GM21786 (cell line): ENCODE measurements around the gene MROH2A.

Experiments used
- ATAC-seq: cut with Tn5 transposase; IDR thresholded peaks from one replicate; pipeline ENCODE4 v1.9.1; 2021; ENCODE audit not compliant: unreplicated experiment

The MROH2A gene

DNA sequence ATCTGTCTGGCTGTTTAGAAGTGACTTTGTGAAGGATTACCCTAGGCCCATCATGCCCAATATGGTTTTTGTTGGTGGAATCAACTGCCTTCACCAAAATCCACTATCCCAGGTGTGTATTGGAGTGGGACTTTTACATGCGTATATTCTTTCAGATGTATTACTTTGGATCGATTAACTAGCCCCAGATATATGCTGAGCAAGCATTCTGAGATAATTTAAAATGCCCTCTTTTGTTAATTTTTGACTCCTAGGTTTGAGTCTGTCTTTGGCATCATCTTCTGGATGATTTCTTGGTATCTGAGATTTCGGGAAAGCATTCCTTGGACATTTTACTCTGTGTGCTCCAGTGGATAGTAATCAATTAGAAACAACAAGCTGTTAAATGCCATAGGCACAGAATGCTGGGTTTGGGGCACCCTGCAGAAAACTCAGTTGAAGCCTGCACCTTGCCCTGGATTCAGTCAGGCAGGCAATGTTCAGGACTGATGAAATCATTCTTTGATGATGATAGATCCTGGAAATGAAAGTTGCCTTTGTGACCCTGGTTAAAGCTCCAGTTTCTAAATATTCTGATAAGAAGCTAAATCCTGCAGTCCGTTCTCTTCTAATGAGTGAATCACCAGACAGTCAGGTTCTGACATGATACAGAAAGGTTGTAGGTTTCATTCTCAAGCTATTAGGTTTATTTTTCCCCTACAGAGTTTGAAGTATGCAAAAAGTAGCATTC is 16.9 kb upstream of the MROH2A start:
- ATAC-seq: no peak

DNA sequence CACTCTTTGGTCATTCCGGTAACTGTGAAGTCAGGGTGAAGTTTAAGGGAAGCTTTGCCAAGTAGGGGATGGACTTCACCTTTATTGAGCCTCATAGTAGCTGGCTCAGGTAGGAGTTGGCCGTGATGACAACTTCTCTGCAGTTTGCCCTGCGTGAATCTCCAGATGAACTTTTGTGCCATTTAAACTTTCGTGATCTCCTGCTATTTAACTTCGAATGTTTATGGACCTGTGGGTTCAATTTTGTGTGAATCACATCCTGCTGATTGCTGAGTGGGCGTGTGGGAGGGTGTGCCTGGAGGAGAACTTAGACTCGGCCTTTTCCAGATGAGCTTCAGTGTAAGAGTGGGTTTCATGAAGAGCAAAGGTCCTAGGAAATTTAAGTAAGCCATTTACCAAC is 13.9 kb upstream of the MROH2A start:
- ATAC-seq: no peak

DNA sequence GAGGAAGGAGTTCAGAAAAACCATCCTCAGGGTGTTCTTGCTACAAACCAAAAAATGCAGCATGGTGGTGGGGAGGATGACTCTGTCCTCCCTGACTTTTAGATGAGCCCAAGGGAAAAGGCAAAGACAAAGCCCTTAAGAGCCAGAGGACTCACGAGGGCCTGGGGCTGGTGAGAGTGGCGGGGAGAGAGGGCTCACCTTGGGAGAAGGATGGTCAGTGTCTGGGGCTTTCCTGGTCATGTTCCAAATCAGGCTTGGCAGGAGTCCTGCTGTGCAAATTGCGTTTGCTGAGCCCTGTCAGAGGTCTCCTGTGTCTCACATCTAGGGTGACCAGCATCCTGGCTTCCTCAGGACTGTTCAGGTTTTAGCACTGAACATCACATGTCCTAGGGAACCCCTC is 13.4 kb upstream of the MROH2A start:
- no peak for ATAC-seq

DNA sequence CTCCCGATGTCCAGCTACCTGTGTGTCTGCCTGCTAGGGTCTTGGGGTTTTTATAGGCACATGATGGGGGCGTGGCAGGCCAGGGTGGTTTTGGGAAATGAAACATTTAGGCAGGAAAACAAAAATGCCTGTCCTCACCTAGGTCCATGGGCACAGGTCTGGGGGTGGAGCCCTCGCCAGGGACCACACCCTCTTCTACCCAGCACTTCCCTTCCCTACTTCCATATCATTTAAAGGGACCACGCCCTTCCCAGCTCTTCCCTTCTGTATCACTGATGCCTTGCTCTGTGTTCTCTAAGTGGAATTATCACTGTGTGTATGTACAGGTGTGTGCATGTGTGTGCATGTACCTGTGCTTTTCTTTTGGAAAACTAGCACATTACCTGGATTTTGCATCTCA is 11.7 kb upstream of the MROH2A start:
- ATAC-seq: no peak

DNA sequence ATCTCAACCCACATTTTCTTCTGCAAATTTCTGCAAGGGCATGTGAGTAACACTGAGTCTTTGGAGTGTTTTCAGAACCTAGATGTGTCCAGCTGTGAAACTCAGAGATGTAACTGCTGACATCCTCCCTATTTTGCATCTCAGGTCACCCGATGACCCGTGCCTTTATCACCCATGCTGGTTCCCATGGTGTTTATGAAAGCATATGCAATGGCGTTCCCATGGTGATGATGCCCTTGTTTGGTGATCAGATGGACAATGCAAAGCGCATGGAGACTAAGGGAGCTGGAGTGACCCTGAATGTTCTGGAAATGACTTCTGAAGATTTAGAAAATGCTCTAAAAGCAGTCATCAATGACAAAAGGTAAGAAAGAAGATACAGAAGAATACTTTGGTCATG is 10.1 kb upstream of the MROH2A start:
- ATAC-seq: no peak

DNA sequence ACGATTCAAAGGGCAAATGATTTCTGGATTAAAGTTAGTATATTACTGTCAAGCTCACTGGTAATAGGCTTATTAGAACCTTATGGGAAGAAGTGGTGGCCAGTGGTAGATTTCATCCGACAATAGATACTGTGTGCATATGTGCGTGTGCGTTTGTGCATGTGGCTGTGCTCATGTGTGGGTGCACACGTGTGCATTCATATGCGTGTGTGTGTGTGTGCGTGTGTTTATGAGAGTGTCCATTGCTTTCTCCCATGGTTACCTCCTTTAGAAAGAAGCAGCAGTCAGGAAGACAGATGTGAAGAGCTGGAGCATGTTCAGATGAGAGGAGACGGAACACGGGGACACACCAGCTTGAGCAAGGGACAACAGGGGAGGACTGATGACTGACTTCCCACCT is 8.9 kb upstream of the MROH2A start:
- no peak for ATAC-seq

DNA sequence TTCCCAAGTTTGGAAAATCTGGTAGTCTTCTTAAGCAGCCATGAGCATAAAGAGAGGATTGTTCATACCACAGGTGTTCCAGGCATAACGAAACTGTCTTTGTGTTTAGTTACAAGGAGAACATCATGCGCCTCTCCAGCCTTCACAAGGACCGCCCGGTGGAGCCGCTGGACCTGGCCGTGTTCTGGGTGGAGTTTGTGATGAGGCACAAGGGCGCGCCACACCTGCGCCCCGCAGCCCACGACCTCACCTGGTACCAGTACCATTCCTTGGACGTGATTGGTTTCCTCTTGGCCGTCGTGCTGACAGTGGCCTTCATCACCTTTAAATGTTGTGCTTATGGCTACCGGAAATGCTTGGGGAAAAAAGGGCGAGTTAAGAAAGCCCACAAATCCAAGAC is 6.0 kb upstream of the MROH2A start:
- no peak for ATAC-seq

DNA sequence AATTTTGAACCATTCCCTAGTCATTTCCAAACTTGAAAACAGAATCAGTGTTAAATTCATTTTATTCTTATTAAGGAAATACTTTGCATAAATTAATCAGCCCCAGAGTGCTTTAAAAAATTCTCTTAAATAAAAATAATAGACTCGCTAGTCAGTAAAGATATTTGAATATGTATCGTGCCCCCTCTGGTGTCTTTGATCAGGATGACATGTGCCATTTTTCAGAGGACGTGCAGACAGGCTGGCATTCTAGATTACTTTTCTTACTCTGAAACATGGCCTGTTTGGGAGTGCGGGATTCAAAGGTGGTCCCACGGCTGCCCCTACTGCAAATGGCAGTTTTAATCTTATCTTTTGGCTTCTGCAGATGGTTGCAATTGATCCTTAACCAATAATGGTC is 5.5 kb upstream of the MROH2A start:
- ATAC-seq: no peak

DNA sequence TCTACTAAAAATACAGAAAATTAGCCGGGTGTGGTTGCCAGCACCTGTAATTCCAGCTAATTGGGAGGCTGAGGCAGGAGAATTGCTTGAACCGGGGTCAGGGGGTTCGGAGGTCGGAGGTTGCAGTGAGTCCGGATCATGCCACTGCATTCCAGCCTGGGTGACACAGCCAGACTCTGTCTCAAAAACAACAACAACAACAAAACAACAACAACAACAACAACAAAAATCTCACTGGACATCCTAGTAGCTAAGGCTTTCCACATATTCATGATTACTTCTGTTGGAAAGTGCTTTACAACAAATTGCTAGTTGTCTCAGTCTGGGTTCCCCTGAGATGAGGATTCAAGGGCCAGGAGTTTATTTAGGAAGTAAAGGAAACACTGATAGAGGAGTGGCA is 4.3 kb upstream of the MROH2A start:
- ATAC-seq: no peak

DNA sequence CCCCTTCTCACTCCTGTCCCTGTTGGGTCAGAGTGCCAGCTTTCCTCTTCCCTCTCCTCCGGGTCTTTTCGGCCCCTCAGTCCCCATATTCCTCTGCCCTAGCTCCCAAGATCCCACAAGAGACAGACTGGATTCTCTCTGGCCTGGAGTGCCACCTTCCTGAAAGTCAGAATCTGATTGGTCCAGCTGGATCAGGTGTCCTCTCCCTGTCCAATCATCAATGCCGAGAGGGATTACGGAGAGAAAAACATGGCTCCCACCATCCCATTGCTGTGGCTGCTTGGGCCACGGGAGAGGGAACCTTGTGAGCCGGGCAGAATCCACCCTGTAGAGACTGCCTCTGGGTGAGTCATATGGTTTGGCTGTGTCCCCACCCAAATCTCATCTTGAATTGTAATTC is 2.7 kb upstream of the MROH2A start:
- ATAC-seq: no peak

DNA sequence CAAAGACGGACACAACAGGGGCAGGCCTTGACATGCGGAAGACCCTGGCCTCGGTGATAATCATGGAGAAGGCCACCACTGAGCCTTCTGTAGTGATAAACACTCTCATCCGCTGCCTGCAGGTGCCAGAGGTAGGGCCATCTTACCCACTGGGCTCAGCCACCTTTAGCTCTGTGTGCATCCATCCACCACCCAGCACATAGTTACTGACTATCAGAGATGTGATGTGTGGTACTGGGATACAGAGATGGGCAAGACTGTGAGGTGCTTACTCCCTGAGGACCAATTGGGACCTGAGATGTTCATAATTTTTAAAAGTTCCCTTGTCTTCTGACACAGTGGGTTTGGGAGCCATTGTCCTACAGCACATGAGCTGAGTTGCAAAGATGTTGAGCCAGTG is 1.6 kb downstream of the MROH2A start:
- ATAC-seq: no peak

DNA sequence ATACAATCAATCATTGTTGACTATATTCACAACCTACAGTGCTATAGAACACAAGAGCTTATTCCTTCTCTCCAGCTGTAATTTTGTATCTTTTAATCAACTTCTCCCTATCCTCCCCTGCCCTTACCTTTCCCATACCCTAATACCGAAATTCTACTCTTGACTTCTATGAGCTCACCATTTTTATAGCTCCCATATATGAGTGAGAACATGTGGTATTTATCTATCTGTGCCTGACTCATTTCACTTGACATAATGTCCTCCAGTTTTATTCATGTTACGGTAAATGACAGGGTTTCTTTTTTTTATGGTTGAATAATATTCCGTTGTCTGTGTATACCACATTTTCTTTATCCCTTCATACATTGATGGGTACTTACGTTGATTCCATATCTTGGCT is 2.6 kb downstream of the MROH2A start:
- ATAC-seq: no peak

DNA sequence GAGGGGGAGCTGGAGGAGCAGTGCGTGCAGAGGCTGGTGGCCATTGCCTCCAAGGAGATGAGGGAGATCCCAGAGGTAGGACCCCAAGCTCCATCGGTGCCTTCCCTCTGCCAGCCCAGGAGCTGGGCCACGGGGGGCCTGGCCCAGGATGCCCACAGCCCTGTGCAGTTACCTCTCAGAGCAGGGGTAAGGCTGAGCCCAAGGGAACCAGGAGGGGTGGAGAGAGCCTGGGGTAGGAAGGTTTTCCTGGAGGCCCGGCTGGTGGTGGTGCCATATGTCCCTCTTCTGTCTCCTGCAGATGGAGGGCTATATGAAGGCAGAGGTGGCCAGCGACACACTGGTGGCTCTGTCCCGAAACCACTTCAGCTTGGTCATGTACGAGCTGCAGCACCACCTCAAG is 11.4 kb downstream of the MROH2A start:
- no peak for ATAC-seq

DNA sequence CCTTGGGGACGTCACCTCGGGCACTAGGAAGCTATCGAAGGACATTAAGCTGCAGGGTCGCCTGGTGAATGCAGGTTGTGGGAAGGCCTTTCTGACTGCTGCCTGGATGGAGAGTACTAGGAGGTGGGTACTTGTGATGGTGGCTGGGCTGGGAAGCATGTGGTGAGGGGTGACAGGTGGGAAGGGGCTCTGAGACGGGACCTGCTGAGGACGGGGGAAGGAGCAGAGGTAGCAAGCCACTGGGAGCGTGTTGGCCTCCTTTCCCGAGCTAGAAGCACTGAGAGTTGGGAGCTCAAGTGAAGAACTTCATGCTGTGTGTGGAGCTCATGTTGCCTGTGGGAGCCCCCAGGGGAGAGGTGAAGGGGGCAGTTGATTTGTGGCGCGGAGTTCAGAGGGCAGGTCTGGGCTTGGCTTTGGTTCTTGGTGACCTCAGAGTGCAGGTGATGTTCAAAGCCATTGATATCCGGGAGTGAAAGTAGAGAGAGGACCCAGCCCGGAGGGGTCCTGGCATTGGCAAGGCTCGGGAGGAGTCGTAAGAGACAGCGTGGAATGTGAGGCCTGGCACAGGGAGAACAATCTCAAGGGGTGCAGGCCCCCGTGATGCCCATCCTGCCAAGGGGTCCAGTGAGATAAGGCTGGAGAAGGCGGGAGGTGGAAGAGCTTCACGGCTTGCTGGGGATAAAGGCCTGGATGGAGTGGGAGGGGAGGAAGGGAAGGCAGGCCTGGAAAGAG is 13.2 kb downstream of the MROH2A start:
- no peak for ATAC-seq

DNA sequence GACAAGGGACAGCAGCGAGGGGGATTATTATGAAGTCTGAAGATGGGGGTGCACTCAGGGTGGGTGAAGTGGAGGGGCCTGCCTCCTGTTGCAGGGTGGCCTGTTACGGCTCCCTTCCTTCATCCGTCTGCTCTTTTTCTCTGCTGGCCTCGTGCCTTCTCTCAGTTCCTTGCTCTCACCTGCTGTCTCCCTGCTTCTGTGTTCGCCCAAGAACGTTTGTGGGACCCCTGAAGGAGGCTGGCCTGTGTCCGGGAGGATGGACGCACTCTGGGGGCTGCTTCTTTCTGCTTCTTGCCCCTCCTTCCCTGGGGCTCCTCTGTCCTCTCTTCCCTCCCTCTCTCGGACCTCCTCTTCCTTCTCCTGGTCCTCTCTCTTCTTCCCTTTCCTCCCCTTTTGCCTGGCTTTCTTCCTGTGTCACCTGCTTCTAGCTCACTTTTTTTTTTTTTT is 13.8 kb downstream of the MROH2A start:
- ATAC-seq: no peak

DNA sequence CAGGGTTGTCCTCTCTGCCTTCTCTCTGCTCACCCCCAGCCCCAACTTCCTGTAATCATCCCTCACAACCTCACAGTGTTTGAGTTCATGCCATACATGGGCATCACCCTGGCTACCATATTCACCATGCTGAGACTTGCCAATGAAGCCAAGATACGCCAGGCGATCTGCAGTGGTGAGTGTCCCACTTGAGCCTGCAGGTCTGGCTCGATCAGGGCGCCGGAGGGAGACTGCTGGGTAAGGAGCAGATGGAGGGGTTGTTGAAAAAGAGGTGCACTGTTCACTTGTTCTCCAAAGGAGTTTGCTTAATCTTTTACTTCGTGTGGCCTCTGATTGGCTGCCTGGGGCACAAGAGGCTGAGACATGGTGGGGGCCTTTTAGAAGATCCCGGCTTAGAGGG is 14.6 kb downstream of the MROH2A start:
- ATAC-seq: no peak

DNA sequence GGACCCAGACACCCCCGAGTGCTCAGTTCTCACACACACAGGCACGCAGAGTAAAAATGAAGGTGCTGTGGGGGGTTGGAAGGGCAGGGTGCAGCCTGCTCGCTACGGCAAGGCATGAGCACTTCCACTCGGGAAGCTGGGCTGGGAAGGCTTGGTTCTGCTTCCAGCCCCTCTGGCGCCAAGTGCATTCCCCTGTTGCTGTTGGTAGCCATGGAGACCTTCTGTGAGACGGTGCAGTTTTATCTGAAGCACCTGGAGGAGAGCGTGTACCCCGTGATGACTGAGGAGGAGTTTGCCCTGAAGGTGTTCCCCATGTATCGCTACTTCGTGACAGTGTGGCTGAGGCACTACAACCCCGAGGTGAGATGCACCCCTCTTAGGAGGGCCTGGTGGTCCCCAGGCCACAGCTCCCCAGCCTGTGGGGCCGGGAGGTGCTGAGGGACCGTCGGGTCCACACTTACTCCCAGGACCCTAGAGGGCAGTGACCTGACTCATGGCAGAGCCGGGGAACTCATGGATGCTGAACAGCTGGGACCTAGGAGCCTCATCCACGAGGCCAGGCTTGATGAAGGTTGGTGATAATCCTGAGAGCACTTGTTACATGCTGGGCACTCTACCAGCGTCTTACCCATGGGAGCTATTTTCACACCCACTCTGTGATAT is 15.5 kb downstream of the MROH2A start:
- ATAC-seq: no peak

DNA sequence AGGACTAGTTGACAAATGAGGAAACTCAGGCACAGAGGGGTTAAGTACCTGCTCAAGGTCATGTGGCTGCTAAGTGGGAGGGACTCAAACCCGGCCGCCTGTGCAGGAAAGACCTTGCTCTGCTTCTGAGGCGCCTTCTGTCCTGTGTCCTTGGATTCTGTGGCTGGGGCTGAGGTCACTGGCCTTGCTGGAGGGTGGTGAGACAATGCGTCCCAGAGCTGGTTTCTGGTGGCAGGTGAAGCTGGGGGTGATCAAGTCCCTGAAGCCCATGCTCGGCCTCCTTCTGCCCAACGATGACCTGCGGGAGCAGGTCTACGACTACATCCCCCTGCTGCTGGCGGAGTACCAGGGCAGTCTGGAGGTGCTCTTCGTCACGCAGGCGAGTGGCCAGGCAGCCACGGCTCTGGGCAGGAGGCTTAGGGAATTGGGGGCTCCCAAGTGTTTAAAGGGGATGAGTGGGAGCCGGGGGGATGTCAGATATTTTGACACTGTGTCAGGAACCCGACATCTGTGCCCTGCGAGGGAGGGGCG is 16.1 kb downstream of the MROH2A start:
- no peak for ATAC-seq

DNA sequence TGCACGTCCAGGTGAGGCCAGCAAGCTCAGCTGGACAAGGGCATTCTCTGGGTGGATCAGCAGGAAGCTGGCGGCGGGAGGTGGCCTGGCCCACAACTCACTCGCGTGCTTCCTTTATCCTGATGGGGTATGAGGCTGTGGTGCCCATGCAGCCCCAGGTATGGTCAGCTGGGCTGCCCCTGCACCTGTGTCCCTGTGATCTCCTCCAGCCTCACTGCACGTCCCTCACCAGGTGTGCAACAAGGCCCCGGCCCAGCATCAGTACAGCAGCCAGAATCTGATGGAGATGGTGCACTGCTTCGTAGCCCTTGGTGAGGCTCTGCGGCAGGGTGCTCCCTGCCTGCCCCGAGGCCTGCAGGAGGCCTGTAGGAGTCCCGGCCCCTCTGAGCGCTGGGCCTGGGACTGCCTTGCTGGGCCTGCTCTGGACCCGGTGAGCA is 17.6 kb downstream of the MROH2A start:
- ATAC-seq: no peak

DNA sequence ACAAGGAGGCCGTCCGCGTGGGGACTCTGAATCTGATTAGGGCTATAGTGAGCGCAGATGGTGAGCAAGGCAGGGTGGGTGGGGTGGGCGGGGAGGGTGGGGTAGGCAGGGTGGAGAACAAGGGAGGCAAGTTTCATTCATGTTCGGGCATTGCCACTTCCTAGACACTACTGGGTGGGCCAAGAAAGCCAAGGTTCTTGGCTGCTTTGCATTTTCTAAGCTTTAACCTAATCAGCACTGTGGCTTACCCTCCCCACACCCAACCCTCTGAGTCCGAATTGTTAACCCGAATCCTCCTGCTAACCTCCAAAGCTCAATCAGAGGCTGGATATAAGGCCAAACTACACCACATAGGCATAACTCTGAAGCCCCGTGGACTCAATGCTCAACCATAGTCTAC is 18.1 kb downstream of the MROH2A start:
- no peak for ATAC-seq

DNA sequence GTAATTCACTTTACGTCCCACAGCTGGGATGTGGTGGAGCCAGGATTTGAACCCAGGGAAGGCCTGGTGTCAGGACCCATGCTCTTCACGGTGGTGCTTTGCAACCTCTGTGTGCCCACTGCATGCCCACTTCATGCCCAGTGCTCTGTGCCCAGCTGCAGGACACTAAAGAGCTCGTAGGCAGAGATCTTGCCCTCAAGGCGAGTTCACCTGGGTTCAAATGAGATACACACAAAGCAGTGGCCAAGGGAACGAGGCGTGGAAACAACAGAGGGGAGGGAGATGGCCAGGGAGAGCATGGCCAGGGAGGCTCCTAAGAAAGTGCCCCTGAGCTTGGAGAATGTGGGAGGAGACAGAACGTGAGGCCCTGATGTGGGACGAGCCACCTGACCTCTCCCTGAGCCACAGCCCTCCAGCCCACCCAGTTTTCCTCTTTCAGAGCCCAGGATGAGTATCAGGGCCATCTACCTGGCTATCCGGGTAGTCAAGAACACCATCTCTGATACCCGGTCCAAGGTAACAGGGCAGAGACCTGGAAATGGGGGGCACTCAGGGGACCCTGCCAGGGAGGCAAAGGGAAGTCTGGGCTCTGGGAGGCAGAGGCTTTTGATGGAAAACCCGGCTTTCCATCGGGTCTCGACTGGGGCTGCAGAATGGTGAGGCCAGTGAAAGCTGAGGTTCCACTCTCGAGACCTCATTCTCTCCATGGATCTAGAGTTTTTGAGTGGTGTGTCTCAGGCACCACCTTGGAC is 20.4 kb downstream of the MROH2A start:
- ATAC-seq: no peak
